Omental fat pad (tissue), 4 donors: ENCODE data around the gene APOD. TPM values are rescaled to one million over a fixed set of nuclear protein-coding genes. Genes with fewer than 3 reads are reported as not detected.
"Not testable (repeated sequence)": the region's sequence is repeated elsewhere in the genome, so short reads cannot be mapped to it uniquely, and the experiment has no call there.

Source experiments
- ATAC-seq: fragments of 150-250 bp; one replicate; pipeline ENCODE4 v1.9.1; 2016; ENCODE audit warnings: mild to moderate bottlenecking, moderate library complexity; ENCODE audit not compliant: low FRiP score
- DNase-seq: peaks from one replicate; pipeline ENCODE4 v3.0.0-alpha.2; 2019; ENCODE audit warnings: low spot score
- CTCF ChIP-seq, 3 donors: fragments of 450-650 bp; IDR thresholded peaks; one replicate each; pipeline ENCODE4 v1.5.1; 2016 to 2017; ENCODE audit warnings: antibody characterized with exemption in 3 of 3, mild to moderate bottlenecking in 3 of 3, moderate library complexity in 2 of 3
- total RNA-seq, 4 donors: library from RNA; depleted of rRNA; stranded (reverse); fragments of >200 nt; gene quantifications; one replicate each; pipeline ENCODE4 v1.1.0, GENCODE V29; 2016

The APOD gene
- total RNA-seq, 4 donors from 2014 or later, result 340 to 1,610 (median 888) TPM

GRCh38 chr3:195621095-195621494, 37.4 kb upstream of the APOD start:
- DNase-seq, ATAC-seq: not testable (repeated sequence)

GRCh38 chr3:195620476-195620875, 36.7 kb upstream of the APOD start:
- not testable (repeated sequence) for ATAC-seq, DNase-seq

GRCh38 chr3:195619591-195620369, 36.0 kb upstream of the APOD start:
- not testable (repeated sequence) for ATAC-seq, DNase-seq

GRCh38 chr3:195617784-195618659, 34.3 kb upstream of the APOD start:
- ATAC-seq, result peak; percentile 24
- not testable (repeated sequence) for DNase-seq

- not testable (repeated sequence) for ATAC-seq, DNase-seq
Observed at GRCh38 chr3:195617134-195617533, 33.4 kb upstream of the APOD start.

- DNase-seq, result no peak
- ATAC-seq, result no peak
Observed at GRCh38 chr3:195616681-195617080, 32.9 kb upstream of the APOD start.

GRCh38 chr3:195615952-195616537, 32.3 kb upstream of the APOD start:
- not testable (repeated sequence) for DNase-seq, ATAC-seq

More at GRCh38 chr3:195616681-195617080, 32.9 kb upstream of the APOD start:
- TF ChIP-seq CTCF (IDR thresholded peaks at IDR 0.05), result no peak

GRCh38 chr3:195614672-195615504, 31.1 kb upstream of the APOD start:
- peak; percentile 13 for ATAC-seq
- not testable (repeated sequence) for DNase-seq

- ATAC-seq (no peak), DNase-seq (no peak)
- no peak for TF ChIP-seq CTCF (IDR thresholded peaks at IDR 0.05)
Observed at GRCh38 chr3:195613468-195614069, 29.8 kb upstream of the APOD start.

GRCh38 chr3:195612075-195612800, 28.5 kb upstream of the APOD start:
- ATAC-seq (peak; percentile 51), DNase-seq (no peak)
- TF ChIP-seq CTCF (IDR thresholded peaks at IDR 0.05), result no peak
